ENCODE data around the gene CTDSPL. TPM values are rescaled to one million over a fixed set of nuclear protein-coding genes. Genes with fewer than 3 reads are reported as not detected.
A peak's percentile ranks its signal among the peaks of the same experiment; 100 is the strongest.

The CTDSPL gene
- total RNA-seq, 6 experiments from 2014 or later = 30.3 to 38.8 (median 36.2) TPM

DNA sequence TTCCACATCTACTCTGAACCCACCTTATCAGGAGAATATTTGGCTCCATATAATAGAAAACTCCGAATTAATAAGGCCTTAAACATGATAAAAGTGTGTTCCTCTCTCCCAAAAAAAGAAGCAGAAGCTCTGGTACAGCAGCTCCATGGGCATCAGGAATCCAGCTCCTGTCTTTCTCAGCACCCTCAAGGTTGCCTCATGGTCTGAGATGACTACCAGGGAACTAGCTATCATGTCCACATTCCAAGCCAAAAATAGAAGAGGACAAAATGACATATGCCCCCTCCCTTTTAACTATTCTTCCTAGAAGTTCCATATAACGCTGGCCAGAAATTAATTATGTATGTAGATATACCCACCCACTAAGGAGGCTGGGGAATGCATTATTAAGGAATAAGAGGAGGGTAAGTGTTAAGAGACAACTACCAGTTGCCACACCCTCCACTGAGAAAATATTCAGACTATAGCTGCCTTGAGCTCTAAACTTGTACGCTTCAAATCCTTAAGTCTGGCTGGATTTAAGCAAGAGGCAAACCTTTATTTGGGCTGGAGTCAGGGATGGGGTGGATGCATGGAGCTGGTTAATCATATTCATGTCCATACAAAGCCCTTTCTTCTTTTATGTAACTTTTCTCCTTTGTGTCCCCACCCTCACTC lies 35.8 kb upstream of the CTDSPL start:
- no peaks in the 10 kb centered on the region for H3K27me3 Mint-ChIP-seq (ENCODE audit: insufficient read depth)
- no peak overlapping the region for H3K27ac Mint-ChIP-seq
- no peak overlapping the region for H3K4me3 Mint-ChIP-seq
- TF ChIP-seq, protein P1, sequence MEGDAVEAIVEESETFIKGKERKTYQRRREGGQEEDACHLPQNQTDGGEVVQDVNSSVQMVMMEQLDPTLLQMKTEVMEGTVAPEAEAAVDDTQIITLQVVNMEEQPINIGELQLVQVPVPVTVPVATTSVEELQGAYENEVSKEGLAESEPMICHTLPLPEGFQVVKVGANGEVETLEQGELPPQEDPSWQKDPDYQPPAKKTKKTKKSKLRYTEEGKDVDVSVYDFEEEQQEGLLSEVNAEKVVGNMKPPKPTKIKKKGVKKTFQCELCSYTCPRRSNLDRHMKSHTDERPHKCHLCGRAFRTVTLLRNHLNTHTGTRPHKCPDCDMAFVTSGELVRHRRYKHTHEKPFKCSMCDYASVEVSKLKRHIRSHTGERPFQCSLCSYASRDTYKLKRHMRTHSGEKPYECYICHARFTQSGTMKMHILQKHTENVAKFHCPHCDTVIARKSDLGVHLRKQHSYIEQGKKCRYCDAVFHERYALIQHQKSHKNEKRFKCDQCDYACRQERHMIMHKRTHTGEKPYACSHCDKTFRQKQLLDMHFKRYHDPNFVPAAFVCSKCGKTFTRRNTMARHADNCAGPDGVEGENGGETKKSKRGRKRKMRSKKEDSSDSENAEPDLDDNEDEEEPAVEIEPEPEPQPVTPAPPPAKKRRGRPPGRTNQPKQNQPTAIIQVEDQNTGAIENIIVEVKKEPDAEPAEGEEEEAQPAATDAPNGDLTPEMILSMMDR (IDR thresholded peaks at IDR 0.05) = no peak
- DNase-seq = peak; percentile 7
- H3K4me1 Mint-ChIP-seq (ENCODE audit: low read depth) = peaks cover 7% of the 10 kb centered on the region
- no peaks in the 10 kb centered on the region for H3K9me3 Mint-ChIP-seq
- peaks cover 10% of the 10 kb centered on the region for H3K36me3 Mint-ChIP-seq (ENCODE audit: low read depth)

DNA sequence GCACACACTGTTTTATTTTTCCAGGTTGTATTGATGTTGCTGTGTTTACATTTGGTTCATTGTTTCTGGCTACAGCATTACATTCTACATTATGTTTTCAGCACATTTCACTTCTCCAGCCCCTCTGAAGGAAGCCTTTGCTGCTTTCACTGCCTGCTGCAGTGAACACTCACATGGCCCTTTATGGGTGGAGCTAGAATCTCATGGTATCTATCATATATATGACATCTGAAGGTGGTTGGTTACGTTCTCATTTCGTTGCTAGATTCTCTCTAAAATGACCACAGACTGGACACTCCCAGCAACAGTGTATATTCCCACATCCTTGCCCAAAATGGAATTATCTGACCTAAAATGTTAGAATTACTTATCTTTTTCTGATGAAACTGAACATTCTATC lies 35.2 kb upstream of the CTDSPL start:
- Mint-ChIP-seq H3K36me3 (ENCODE audit: low read depth) (peaks cover 10% of the 10 kb centered on the region), H3K9me3 (no peaks in the 10 kb centered on the region), H3K27me3 (ENCODE audit: insufficient read depth) (no peaks in the 10 kb centered on the region), H3K27ac (no peak overlapping the region), H3K4me1 (ENCODE audit: low read depth) (peaks cover 7% of the 10 kb centered on the region), H3K4me3 (no peak overlapping the region)
- DNase-seq = no peak
- TF ChIP-seq, protein P1 (IDR thresholded peaks at IDR 0.05) = no peak

DNA sequence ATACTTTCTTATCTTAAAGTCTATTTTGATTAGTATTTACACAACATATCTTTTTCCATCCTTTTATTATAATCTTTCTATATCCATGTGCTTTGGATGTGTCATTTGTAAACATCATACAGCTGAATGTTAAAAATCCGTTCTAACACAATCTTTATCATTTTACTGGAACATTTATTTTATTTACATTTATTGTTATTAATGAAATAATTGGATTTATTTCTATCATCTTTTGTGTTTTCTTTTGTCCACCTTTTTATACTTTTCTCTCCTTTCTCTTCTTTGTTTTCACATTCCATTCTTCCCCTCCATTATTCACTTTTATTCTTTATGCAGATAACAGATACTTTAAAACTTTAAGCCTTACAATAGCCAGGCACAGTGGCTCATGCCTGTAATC lies 34.7 kb upstream of the CTDSPL start:
- no peaks in the 10 kb centered on the region for H3K27me3 Mint-ChIP-seq (ENCODE audit: insufficient read depth)
- TF ChIP-seq, protein P1 (IDR thresholded peaks at IDR 0.05) = no peak
- no peaks in the 10 kb centered on the region for H3K9me3 Mint-ChIP-seq
- H3K4me1 Mint-ChIP-seq (ENCODE audit: low read depth) = peaks cover 7% of the 10 kb centered on the region
- H3K27ac Mint-ChIP-seq = no peak overlapping the region
- no peak for DNase-seq
- H3K36me3 Mint-ChIP-seq (ENCODE audit: low read depth) = peaks cover 10% of the 10 kb centered on the region
- H3K4me3 Mint-ChIP-seq = no peak overlapping the region

DNA sequence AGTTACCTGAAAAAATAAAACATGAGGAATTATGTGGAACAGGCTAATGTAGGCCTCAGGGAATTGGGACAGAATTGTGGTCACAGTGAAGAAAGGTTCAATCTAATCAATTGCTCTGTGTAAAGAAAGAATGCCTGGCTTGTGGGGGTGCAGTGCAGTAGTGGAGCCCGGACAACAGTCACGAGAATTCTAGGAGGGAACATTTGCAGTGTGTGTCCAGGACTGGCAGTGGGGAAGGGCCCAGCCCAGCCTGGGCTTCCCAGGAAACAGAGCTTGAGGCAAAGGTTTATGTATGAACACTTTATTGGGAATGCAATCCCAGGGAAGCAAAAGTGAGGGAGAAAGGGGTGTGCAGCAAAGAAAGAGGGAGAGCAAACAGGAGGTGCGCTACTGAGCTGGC lies 29.2 kb upstream of the CTDSPL start:
- H3K4me3 Mint-ChIP-seq = no peak overlapping the region
- no peak overlapping the region; the same call in 1 of the 2 replicates for H3K27ac Mint-ChIP-seq
- H3K27me3 Mint-ChIP-seq (ENCODE audit: insufficient read depth) = no peaks in the 10 kb centered on the region; the same call in 1 of the 2 replicates
- TF ChIP-seq, protein P1 (IDR thresholded peaks at IDR 0.05) = no peak
- no peaks in the 10 kb centered on the region for H3K4me1 Mint-ChIP-seq (ENCODE audit: low read depth)
- peaks cover 10% of the 10 kb centered on the region for H3K36me3 Mint-ChIP-seq (ENCODE audit: low read depth)
- H3K9me3 Mint-ChIP-seq = no peaks in the 10 kb centered on the region
- DNase-seq = no peak

DNA sequence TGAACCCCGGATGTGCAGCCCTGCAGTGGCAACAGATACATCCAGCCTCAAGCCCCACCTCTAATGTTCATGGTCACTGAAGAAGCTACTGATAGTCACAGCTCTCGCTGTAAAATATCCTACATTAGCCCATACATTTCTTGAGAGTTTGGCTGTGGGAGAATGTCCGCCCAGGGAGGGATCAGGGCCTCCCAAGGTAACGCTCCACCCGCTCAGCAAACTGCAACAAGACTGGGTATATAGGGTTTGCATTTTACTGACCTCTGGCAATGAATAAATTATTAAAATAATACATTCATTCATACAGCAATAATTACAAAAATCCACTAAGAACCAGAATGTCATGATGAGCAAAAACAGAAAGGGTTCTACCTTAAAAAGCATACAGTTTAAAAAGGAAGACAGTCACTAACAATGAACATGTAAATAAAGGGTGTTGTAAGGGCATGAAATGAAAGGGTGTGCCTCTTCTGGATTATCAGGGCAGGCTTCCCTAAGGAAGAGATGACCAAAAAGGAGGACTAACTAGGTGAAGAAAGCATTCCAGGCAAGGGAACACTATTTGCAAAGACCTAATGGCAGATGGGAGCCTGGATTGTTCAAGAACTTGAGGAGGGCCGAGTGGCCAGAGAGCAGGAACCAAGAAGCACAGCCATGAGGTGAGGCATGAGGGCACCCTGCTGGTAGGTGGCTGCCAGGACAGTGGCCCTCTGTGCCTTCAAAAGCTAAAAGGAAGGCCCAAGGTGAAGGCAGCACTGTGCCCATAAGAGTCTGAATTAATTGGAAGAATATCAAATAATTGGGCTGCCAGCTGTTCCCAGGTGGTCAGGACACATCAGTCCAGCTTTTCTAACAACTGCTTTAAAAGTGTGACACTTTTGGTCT lies 28.1 kb upstream of the CTDSPL start:
- H3K4me3 Mint-ChIP-seq = no peak overlapping the region
- no peak for DNase-seq
- H3K27me3 Mint-ChIP-seq (ENCODE audit: insufficient read depth) = no peaks in the 10 kb centered on the region; the same call in 1 of the 2 replicates
- H3K4me1 Mint-ChIP-seq (ENCODE audit: low read depth) = no peaks in the 10 kb centered on the region
- H3K27ac Mint-ChIP-seq = no peak overlapping the region
- TF ChIP-seq, protein P1 (IDR thresholded peaks at IDR 0.05) = peak; percentile 46
- H3K9me3 Mint-ChIP-seq = no peaks in the 10 kb centered on the region
- H3K36me3 Mint-ChIP-seq (ENCODE audit: low read depth) = peaks cover 8% of the 10 kb centered on the region

Measured in HFFc6 (cell line).